Chondrocyte (in vitro differentiated cells): ENCODE data around the gene MYO1D. TPM values are rescaled to one million over a fixed set of nuclear protein-coding genes. Genes with fewer than 3 reads are reported as not detected.

ENCODE experiments used
- DNase-seq: peaks from one replicate; pipeline ENCODE4 v3.0.0; 2021; ENCODE audit warnings: mixed read lengths, low spot score
- H3K27ac Mint-ChIP-seq: one replicate; pipeline ENCODE4 v1.8.0; 2021; ENCODE audit warnings: mild to moderate bottlenecking, moderate library complexity, mixed read lengths; ENCODE audit not compliant: unreplicated experiment
- H3K27me3 Mint-ChIP-seq: 2 replicates; pipeline ENCODE4 v1.8.0; 2021; ENCODE audit warnings: low read depth, mixed read lengths
- H3K36me3 Mint-ChIP-seq: 2 replicates; pipeline ENCODE4 v1.8.0; 2021; ENCODE audit warnings: low read depth, mixed read lengths
- H3K4me1 Mint-ChIP-seq: 2 replicates; pipeline ENCODE4 v1.8.0; 2021; ENCODE audit warnings: low read depth, mild to moderate bottlenecking, mixed read lengths
- H3K4me3 Mint-ChIP-seq: one replicate; pipeline ENCODE4 v1.8.0; 2021; ENCODE audit warnings: mild to moderate bottlenecking, moderate library complexity, mixed read lengths; ENCODE audit not compliant: unreplicated experiment
- H3K9me3 Mint-ChIP-seq: 2 replicates; pipeline ENCODE4 v1.8.0; 2021; ENCODE audit warnings: low read depth, mixed read lengths
- total RNA-seq: library from RNA; stranded (reverse); gene quantifications from 3 replicates; pipeline ENCODE4 v1.2.1, GENCODE V29; 2021
- TF ChIP-seq, protein P1 (sequence below): fragments of 200-600 bp; sonication (generic); IDR thresholded peaks from 2 replicates; pipeline ENCODE4 v1.5.0; 2021; ENCODE audit warnings: antibody characterized with exemption, mild to moderate bottlenecking, moderate library complexity

MYO1D gene
- total RNA-seq, 1 donor from 2014 or later: 107 TPM

DNA sequence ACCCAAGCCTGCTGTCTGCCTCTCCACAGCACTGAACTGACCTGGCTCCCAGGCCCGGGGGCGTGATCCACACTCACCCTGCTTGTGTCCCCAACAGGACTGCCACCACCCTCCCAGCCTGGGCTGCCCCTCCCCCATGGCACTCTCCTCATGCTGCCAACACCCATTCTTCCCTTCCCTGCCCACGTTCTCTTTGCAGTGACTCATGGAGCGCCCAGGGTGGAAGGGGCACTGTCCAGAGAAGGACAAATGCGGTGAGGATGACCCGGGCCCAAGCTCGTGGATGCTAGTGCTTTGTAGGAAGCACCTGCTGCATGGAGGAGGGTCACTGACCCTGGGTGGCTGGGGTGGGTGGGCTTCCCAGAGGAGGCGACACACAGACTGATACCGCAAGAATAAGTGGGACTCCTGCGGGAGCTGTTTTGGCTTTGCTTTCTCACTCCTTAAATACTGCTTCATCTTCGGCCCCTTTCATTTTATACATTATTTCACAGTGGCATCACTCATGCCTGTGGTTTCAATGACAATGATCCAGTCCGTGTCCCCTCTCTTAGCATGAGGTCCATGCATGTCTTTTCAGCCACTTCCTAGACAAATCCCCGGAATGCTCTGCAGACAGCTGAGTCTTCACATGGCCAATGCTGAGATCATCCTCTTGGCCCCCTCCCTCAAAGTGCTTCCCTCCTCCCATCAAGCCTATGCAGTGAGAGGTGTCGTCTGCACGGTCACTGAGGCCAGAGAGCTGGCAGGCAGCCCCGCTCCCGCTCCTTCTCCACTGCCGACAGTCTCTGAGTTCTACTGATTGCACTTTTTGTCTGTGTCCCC lies 372.5 kb downstream of the MYO1D start:
- DNase-seq: peak; percentile 91
- Mint-ChIP-seq H3K27ac (peak overlapping the region; percentile 88), H3K9me3 (no peaks in the 10 kb centered on the region), H3K27me3 (no peaks in the 10 kb centered on the region), H3K4me3 (no peak overlapping the region), H3K4me1 (peaks cover 29% of the 10 kb centered on the region), H3K36me3 (peaks cover 2% of the 10 kb centered on the region)
- TF ChIP-seq, protein P1, sequence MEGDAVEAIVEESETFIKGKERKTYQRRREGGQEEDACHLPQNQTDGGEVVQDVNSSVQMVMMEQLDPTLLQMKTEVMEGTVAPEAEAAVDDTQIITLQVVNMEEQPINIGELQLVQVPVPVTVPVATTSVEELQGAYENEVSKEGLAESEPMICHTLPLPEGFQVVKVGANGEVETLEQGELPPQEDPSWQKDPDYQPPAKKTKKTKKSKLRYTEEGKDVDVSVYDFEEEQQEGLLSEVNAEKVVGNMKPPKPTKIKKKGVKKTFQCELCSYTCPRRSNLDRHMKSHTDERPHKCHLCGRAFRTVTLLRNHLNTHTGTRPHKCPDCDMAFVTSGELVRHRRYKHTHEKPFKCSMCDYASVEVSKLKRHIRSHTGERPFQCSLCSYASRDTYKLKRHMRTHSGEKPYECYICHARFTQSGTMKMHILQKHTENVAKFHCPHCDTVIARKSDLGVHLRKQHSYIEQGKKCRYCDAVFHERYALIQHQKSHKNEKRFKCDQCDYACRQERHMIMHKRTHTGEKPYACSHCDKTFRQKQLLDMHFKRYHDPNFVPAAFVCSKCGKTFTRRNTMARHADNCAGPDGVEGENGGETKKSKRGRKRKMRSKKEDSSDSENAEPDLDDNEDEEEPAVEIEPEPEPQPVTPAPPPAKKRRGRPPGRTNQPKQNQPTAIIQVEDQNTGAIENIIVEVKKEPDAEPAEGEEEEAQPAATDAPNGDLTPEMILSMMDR: no peak

DNA sequence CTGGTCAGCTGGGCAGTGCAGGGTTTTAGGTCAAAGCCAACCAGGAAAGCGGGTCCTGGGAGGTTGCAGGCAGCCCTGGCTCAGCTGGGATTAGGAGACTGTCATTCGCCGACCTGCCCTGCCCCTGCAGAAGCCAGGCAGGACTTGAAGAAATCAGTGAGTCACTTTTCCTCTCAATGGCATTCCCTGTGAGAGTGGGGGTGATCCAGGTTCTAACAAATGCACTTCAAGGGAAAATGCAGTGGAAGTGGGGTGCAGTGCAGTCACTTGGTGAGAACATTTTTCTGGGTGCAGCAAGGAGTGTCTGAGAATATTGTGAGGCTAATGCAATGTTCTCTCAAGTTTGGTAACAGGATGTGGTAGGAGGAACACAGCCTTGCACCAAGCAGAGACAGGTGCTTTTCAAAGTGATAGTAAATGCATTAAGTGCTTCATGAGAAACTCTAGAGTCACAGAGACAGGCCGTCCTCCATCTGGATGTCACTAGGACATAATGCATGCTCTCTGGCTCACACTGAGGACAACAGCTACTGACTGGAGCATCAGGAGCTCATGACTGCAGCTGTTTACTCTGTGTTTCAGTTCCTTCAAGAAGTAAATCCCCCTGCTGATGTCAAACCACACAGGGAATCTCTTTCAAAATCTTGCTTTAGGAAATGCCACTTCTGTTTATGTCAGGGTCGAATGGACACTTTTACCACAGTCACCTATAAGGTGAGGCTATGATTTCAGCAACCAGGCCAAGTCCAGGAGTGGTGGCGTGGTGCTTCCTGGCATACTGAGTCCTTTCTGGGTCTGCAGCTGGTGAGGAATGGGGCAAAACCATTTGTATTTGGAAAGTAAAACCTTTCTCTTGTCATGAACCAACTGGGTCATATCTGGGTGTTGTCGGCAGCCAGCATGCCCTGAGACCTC lies 373.4 kb downstream of the MYO1D start:
- Mint-ChIP-seq H3K27ac (no peak overlapping the region), H3K4me3 (no peak overlapping the region), H3K4me1 (peaks cover 32% of the 10 kb centered on the region), H3K36me3 (peaks cover 2% of the 10 kb centered on the region), H3K27me3 (no peaks in the 10 kb centered on the region), H3K9me3 (no peaks in the 10 kb centered on the region)
- DNase-seq: peak; percentile 63
- TF ChIP-seq, protein P1: no peak

- H3K4me3 Mint-ChIP-seq: no peak overlapping the region
- H3K9me3 Mint-ChIP-seq: no peaks in the 10 kb centered on the region
- DNase-seq: peak; percentile 8
These were observed 374.2 kb downstream of the MYO1D start for GRCh38 chr17:32502710-32503109.

GRCh38 chr17:32502013-32502412 lies 374.9 kb downstream of the MYO1D start:
- TF ChIP-seq, protein P1: no peak
- DNase-seq: peak; percentile 20
- peaks cover 2% of the 10 kb centered on the region for H3K36me3 Mint-ChIP-seq
- H3K4me3 Mint-ChIP-seq: no peak overlapping the region
- no peaks in the 10 kb centered on the region for H3K9me3 Mint-ChIP-seq
- peaks cover 46% of the 10 kb centered on the region for H3K4me1 Mint-ChIP-seq
- no peak overlapping the region for H3K27ac Mint-ChIP-seq
- no peaks in the 10 kb centered on the region for H3K27me3 Mint-ChIP-seq

More at GRCh38 chr17:32502710-32503109, 374.2 kb downstream of the MYO1D start:
- Mint-ChIP-seq H3K36me3 (peaks cover 2% of the 10 kb centered on the region), H3K4me1 (peaks cover 39% of the 10 kb centered on the region), H3K27me3 (no peaks in the 10 kb centered on the region), H3K27ac (no peak overlapping the region)
- TF ChIP-seq, protein P1: no peak

GRCh38 chr17:32498391-32498790 lies 378.5 kb downstream of the MYO1D start:
- Mint-ChIP-seq H3K4me3 (no peak overlapping the region), H3K4me1 (peaks cover 35% of the 10 kb centered on the region), H3K27ac (peak overlapping the region; percentile 20), H3K27me3 (no peaks in the 10 kb centered on the region), H3K9me3 (no peaks in the 10 kb centered on the region), H3K36me3 (peaks cover 2% of the 10 kb centered on the region)
- DNase-seq: no peak
- TF ChIP-seq, protein P1: no peak
